Measurements from ENCODE around the gene FANCM. TPM values are rescaled to one million over a fixed set of nuclear protein-coding genes. Genes with fewer than 3 reads are reported as not detected.

Gene FANCM
- total and polyA plus RNA-seq, 12 donors: 2.1 to 20.9 (median 6.0) TPM

- no peak overlapping the region for H3K4me3 ChIP-seq
- intact Hi-C loops (cut with DNase I): no loop called here
- H3K36me3 ChIP-seq (replicated peaks in 1 of 2): no peaks in the 10 kb centered on the region
- no peak overlapping the region for H3K27ac ChIP-seq
- no peaks in the 10 kb centered on the region for H3K27me3 ChIP-seq
- H3K9me3 ChIP-seq (replicated peaks in 1 of 3): no peaks in the 10 kb centered on the region
- DNase-seq: no peak
- whole genome bisulfite sequencing, 4 donors: 88 to 98% (median 93%) methylated on average over 3 of the region's 3 CpGs
- TF ChIP-seq CTCF (IDR thresholded peaks at IDR 0.05): no peak
- TF ChIP-seq POLR2A (IDR thresholded peaks at IDR 0.05): no peak
- no peaks in the 10 kb centered on the region for H3K4me1 ChIP-seq (replicated peaks in 1 of 2)
These were observed 86.9 kb downstream of the FANCM start for GRCh38 chr14:45222485-45223262.

- Histone ChIP-seq H3K27ac (no peak overlapping the region), H3K27me3 (no peaks in the 10 kb centered on the region), H3K4me3 (no peak overlapping the region), H3K4me1 (replicated peaks in 1 of 2) (no peaks in the 10 kb centered on the region), H3K9me3 (replicated peaks in 1 of 3) (no peaks in the 10 kb centered on the region), H3K36me3 (replicated peaks in 1 of 2) (peaks cover 0 to 4% of the 10 kb centered on the region in 2 donors)
- no peak for DNase-seq
- intact Hi-C loops (cut with DNase I): no loop called here
- no peak for TF ChIP-seq CTCF (IDR thresholded peaks at IDR 0.05)
- no peak for TF ChIP-seq POLR2A (IDR thresholded peaks at IDR 0.05)
- 95 to 98% (median 97%) methylated on average over 4 of the region's 4 CpGs for WGBS, 4 donors
These were observed 91.8 kb downstream of the FANCM start for GRCh38 chr14:45227566-45227965.

- H3K36me3 ChIP-seq (replicated peaks in 1 of 2): no peaks in the 10 kb centered on the region
- H3K27ac ChIP-seq: no peak overlapping the region
- no peak for DNase-seq
- no peaks in the 10 kb centered on the region for H3K27me3 ChIP-seq
- H3K4me1 ChIP-seq (replicated peaks in 1 of 2): no peaks in the 10 kb centered on the region
- intact Hi-C loops (cut with DNase I): no loop called here
- H3K4me3 ChIP-seq: no peak overlapping the region
- 73 to 82% (median 78%) methylated on average over 2 of the region's 2 CpGs for WGBS, 4 donors
- TF ChIP-seq POLR2A (IDR thresholded peaks at IDR 0.05) (no peak), CTCF (IDR thresholded peaks at IDR 0.05) (no peak)
- H3K9me3 ChIP-seq (replicated peaks in 1 of 3): no peaks in the 10 kb centered on the region
These were observed 103.3 kb downstream of the FANCM start for GRCh38 chr14:45238988-45239387.

- intact Hi-C loops (cut with DNase I): no loop called here
- H3K4me3 ChIP-seq: peak overlapping the region in 1 of 4 donors; percentile 31
- 57 to 70% (median 66%) methylated on average over 3 of the region's 3 CpGs for WGBS, 4 donors
- H3K27me3 ChIP-seq: no peaks in the 10 kb centered on the region
- no peak for DNase-seq
- peak overlapping the region in 2 of 5 donors; percentile 26 to 56 for H3K27ac ChIP-seq
- peaks cover 0 to 8% of the 10 kb centered on the region in 2 donors for H3K4me1 ChIP-seq (replicated peaks in 1 of 2)
- no peaks in the 10 kb centered on the region for H3K9me3 ChIP-seq (replicated peaks in 1 of 3)
- no peaks in the 10 kb centered on the region for H3K36me3 ChIP-seq (replicated peaks in 1 of 2)
- TF ChIP-seq POLR2A (IDR thresholded peaks at IDR 0.05): no peak
- no peak for TF ChIP-seq CTCF (IDR thresholded peaks at IDR 0.05)
These were observed 107.0 kb downstream of the FANCM start for GRCh38 chr14:45242706-45243105.
